HL-60 (cell line): ENCODE results near the gene RBM43.

Source experiments
- DNase-seq, 2 experiments: peaks; one replicate each; pipeline ENCODE4 v3.0.0-alpha.2; 2010 to 2020; ENCODE audit warnings: low read depth in 1 of 2, low spot score in 1 of 2
- H3K27ac ChIP-seq: fragments of 250-450 bp; sonication (Bioruptor Pico); replicated peaks from 2 replicates; pipeline ENCODE4 v1.5.1; 2020; ENCODE audit warnings: mild to moderate bottlenecking, moderate library complexity
- H3K27me3 ChIP-seq: fragments of 250-450 bp; sonication (Bioruptor Pico); 2 replicates; pipeline ENCODE4 v1.5.1; 2021; ENCODE audit warnings: mild to moderate bottlenecking, moderate library complexity; ENCODE audit not compliant: insufficient read depth, poor library complexity, severe bottlenecking
- H3K4me3 ChIP-seq: replicated peaks from 2 replicates; pipeline ENCODE4 v1.5.1; 2011; ENCODE audit warnings: mild to moderate bottlenecking, control low read depth, low read length; ENCODE audit not compliant: insufficient read depth
- GABPA ChIP-seq: IDR thresholded peaks from 2 replicates; pipeline ENCODE4 v1.6.1; 2012; ENCODE audit warnings: low read depth
- POLR2AphosphoS5 ChIP-seq: IDR thresholded peaks from 2 replicates; pipeline ENCODE4 v1.6.1; 2012; ENCODE audit warnings: low read depth
- SPI1 ChIP-seq: IDR thresholded peaks from 2 replicates; pipeline ENCODE4 v1.6.1; 2012; ENCODE audit warnings: low read depth, mild to moderate bottlenecking, borderline replicate concordance
- TF ChIP-seq, protein P1 (sequence below): IDR thresholded peaks from one replicate; pipeline ENCODE4 v1.5.1; 2011; ENCODE audit warnings: low read length, control low read depth, inconsistent platforms; ENCODE audit not compliant: insufficient read depth
- TF ChIP-seq, protein P2 (sequence below): IDR thresholded peaks from 2 replicates; pipeline ENCODE4 v1.6.1; 2012; ENCODE audit warnings: low read depth; ENCODE audit not compliant: insufficient replicate concordance

RBM43 gene

DNA sequence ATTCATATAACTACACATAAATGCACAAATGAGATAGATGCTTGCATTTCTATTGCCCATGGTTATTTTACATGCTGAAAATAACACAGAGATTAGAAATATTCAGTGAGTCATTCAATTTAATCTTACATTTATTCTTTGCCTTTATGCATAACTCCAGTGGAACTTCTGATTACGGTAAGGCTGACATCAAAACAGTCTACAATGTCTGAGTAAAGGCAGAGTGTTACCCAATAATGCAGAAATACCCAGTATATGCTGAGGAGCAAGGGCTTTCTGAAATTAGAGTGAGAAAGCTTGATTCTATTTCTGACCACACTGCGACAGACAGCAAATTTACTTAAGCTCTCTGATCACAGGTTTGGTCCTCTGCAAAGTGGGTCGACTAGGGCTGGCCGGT lies 18.6 kb upstream of the RBM43 start:
- Histone ChIP-seq H3K4me3 (no peak overlapping the region), H3K27ac (no peak overlapping the region)
- TF ChIP-seq, protein P1, sequence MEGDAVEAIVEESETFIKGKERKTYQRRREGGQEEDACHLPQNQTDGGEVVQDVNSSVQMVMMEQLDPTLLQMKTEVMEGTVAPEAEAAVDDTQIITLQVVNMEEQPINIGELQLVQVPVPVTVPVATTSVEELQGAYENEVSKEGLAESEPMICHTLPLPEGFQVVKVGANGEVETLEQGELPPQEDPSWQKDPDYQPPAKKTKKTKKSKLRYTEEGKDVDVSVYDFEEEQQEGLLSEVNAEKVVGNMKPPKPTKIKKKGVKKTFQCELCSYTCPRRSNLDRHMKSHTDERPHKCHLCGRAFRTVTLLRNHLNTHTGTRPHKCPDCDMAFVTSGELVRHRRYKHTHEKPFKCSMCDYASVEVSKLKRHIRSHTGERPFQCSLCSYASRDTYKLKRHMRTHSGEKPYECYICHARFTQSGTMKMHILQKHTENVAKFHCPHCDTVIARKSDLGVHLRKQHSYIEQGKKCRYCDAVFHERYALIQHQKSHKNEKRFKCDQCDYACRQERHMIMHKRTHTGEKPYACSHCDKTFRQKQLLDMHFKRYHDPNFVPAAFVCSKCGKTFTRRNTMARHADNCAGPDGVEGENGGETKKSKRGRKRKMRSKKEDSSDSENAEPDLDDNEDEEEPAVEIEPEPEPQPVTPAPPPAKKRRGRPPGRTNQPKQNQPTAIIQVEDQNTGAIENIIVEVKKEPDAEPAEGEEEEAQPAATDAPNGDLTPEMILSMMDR, result no peak
- TF ChIP-seq, protein P2, sequence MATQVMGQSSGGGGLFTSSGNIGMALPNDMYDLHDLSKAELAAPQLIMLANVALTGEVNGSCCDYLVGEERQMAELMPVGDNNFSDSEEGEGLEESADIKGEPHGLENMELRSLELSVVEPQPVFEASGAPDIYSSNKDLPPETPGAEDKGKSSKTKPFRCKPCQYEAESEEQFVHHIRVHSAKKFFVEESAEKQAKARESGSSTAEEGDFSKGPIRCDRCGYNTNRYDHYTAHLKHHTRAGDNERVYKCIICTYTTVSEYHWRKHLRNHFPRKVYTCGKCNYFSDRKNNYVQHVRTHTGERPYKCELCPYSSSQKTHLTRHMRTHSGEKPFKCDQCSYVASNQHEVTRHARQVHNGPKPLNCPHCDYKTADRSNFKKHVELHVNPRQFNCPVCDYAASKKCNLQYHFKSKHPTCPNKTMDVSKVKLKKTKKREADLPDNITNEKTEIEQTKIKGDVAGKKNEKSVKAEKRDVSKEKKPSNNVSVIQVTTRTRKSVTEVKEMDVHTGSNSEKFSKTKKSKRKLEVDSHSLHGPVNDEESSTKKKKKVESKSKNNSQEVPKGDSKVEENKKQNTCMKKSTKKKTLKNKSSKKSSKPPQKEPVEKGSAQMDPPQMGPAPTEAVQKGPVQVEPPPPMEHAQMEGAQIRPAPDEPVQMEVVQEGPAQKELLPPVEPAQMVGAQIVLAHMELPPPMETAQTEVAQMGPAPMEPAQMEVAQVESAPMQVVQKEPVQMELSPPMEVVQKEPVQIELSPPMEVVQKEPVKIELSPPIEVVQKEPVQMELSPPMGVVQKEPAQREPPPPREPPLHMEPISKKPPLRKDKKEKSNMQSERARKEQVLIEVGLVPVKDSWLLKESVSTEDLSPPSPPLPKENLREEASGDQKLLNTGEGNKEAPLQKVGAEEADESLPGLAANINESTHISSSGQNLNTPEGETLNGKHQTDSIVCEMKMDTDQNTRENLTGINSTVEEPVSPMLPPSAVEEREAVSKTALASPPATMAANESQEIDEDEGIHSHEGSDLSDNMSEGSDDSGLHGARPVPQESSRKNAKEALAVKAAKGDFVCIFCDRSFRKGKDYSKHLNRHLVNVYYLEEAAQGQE, result no peak
- TF ChIP-seq POLR2AphosphoS5, result no peak
- TF ChIP-seq GABPA, result no peak
- TF ChIP-seq SPI1, result no peak

DNA sequence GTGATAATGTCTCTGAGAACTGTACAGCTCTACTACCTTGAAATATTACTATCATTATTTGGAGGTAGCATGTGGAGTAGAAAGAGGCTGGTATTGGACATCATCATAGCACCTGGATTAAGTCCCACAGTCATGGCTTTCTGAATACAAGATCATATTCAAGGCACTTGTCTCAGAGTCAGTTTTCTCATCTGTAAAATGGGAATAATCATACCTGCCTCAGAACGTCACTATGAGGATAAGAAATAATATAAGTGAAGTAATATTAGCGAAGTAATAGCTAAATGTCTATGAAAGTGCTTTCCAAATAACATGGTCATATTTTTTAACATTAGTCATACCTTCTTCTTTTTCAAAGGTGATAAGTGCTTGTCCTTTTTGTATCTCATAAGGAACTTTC lies 16.8 kb upstream of the RBM43 start:
- Histone ChIP-seq H3K27me3 (no peaks in the 10 kb centered on the region), H3K27ac (no peak overlapping the region), H3K4me3 (no peak overlapping the region)
- no peak for DNase-seq
- no peak for TF ChIP-seq SPI1
- TF ChIP-seq POLR2AphosphoS5, result no peak
- no peak for TF ChIP-seq GABPA
- TF ChIP-seq, protein P2, result no peak
- TF ChIP-seq, protein P1, result no peak

More for the DNA sequence above, 18.6 kb upstream of the RBM43 start:
- no peaks in the 10 kb centered on the region for H3K27me3 ChIP-seq
- no peak for DNase-seq

DNA sequence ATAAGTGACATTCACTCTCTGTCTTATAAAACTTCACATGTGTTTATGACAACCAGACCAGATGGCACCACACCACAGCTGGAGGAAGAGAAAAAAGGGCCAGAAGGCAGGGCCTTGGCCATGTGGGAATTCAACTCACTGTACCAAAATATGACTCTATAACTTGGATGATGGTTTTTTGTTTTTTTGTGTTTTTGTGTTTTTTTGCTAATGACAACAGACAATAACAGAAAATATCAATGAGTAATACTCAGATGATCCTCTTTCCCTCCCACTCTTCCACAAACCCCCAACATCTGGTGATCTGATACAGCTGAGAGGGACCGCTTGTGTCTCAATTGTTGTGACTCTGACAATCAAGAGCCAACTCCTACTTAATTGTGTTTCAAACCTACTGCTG lies 15.4 kb upstream of the RBM43 start:
- Histone ChIP-seq H3K27ac (no peak overlapping the region), H3K27me3 (no peaks in the 10 kb centered on the region), H3K4me3 (no peak overlapping the region)
- TF ChIP-seq SPI1, result no peak
- no peak for TF ChIP-seq POLR2AphosphoS5
- no peak for TF ChIP-seq GABPA
- TF ChIP-seq, protein P2, result no peak
- TF ChIP-seq, protein P1, result no peak
- DNase-seq, result no peak
